GM18519 (cell line): ENCODE data around the gene CLEC16A.

Experiments used
- ATAC-seq: cut with Tn5 transposase; IDR thresholded peaks from one replicate; pipeline ENCODE4 v1.9.1; 2021; ENCODE audit warnings: mild to moderate bottlenecking, moderate library complexity; ENCODE audit not compliant: unreplicated experiment, low FRiP score

The CLEC16A gene

DNA sequence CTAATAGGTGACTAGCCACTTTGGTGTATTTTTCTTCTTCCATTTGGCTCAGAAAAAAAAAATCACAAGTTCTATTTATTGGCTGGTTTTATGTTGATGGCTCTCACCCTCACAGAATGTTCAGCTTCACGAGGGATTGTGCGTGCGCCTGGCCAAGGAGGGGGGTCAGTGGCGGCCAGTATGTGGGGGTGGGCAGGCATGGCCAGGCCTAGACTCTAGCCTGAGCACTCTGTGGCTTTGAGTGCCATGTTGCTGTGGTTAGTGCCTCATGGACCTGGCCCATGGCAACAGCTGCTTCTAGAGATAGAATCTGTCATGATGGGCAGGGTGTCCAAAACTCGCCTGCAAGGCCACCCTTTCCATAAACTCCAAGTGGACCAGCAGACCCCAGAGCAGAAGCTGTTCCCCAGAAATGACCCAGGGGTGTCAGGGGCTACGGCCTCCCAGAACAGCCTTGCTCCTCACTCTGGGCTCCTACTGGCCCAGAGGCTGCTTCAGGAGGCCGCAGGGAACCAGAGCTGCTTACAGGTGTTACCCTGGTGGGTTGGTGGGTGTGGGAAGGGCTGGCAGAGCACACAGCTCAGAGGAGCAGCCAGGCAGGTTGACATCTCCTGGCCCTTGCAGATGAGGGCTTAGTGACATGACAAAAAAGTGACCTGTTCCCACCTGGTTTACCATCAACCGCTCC lies 186.8 kb downstream of the CLEC16A start:
- ATAC-seq, result no peak

- ATAC-seq, result no peak
Observed at GRCh38 chr16:11131706-11132105, 187.3 kb downstream of the CLEC16A start.

- ATAC-seq, result no peak
Observed at GRCh38 chr16:11133344-11133943, 189.1 kb downstream of the CLEC16A start.

DNA sequence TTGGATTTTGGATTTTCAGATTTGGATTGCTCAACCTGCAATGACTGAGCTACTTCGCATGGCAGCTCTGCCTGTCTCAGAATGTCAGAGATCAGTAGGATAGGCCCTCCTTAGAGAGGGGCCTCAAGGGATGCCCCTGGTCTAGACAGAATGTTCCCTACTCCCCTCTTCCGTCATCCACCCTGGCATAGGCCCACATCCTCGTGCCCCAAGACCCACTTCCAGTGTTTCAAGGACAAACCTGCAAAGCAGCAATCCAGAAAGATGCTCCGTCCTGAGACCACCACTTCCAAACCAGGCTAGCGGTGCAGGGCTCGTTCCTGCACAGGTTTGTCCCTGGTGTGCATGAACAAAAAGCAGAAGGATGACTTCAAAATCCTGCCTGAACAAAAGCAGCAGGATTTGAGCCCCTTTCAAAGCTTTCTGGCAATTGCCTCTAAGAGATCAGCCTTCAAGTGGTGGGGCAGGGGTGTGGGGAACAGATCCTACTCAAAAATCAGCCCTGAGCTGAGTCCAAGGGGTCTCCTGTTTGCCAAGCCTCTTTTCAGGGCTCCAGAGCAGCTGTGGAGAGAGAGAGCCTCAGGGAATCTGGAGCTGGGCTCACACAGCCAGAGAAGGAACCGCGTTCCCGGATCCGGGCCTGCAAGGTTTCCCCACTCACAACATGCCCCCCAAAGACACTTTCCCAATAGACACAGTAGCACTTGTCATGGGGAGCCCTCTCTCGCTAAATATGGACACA lies 190.5 kb downstream of the CLEC16A start:
- no peak for ATAC-seq

GRCh38 chr16:11135464-11135973 lies 191.2 kb downstream of the CLEC16A start:
- ATAC-seq, result no peak

DNA sequence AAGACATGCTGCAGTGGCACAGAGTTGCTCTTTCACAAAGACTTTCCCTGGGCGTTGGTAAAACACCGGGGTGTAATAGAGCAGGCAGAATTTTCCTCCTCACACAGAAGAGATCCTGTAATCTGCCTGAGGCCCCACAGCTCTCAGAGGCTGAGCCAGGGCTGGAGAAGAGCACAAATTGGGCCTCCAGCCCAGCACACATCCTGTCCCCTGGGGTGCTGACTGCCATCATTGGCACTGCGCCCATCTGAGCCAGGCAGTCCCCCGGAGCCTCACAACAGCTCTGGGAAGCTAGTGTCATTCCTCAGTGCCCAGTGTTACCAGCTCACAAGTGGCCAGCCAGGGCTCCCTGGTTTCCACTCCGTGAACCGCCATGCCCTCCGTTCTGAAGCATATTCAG lies 192.2 kb downstream of the CLEC16A start:
- no peak for ATAC-seq

GRCh38 chr16:11138022-11138768 lies 193.8 kb downstream of the CLEC16A start:
- no peak for ATAC-seq

- no peak for ATAC-seq
Observed at GRCh38 chr16:11138769-11139325, 194.5 kb downstream of the CLEC16A start.

DNA sequence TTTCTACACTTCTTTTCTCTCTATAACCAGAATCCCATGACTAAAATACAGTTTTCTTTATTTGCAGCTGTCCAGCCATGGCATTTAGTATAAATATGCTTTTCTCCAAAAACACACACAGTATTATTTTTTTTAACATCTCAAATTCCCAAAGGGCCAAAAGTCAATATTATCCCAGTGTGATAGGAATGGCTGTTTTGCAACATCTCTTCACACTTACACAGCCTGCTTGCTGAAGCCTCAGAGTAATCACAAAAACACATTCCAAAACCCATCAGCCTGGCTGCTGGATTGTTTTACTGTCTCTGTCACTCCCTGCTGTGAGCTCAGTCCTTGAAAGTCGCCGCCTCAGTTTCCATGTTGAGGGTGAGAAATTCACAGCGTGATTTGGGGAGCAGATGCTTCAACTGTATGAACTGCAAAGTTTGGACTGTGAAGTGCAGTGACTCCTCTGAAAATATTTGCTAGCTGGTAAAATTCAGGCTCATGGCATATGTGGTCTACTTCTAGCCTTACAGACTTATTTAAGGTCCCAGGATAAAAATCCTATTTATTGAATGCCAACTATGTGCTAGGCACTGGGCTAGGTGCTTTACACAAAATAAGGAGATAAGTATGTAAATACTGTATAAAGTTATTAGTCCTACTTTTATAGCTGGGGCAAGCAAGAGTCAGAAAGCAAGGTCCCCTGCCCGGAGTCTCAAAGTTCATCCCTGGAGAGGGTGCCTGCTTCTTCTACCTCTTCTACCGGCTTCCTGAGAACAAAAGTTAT lies 195.1 kb downstream of the CLEC16A start:
- no peak for ATAC-seq

DNA sequence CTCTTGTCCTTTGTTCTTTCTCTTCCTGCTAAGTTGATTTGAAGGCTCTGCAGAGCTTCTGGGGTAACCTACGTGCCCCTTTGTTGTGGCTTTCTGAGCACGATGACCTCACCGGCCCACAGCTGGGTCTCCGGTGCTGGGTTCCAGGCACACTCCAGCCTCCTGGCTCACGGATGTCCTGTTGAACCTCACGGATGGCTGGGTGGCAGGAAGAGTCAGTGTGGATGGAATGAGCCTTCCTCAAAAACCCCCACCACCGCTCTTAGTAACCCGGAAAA lies 195.7 kb downstream of the CLEC16A start:
- ATAC-seq, result no peak

DNA sequence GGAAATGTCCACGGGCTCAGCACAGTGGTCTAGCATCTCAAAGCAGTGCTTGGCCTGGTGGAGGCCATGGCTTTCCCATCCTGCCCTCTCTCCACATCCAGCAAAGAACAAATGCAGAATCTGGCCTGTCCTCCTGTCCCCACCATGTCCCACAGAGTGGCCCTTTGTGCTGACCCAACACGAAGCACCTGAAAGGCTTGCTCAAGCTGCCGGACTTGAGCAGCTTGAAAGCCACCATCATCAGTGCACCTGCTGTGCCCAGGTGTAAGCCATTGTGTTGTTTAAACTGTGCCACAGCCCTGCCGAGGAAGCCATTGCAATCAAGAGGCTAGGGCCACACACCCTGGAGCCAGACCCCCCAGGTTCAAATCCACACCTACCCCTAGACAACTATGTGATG lies 196.1 kb downstream of the CLEC16A start:
- no peak for ATAC-seq

- ATAC-seq, result no peak
Observed at GRCh38 chr16:11140867-11141266, 196.5 kb downstream of the CLEC16A start.

DNA sequence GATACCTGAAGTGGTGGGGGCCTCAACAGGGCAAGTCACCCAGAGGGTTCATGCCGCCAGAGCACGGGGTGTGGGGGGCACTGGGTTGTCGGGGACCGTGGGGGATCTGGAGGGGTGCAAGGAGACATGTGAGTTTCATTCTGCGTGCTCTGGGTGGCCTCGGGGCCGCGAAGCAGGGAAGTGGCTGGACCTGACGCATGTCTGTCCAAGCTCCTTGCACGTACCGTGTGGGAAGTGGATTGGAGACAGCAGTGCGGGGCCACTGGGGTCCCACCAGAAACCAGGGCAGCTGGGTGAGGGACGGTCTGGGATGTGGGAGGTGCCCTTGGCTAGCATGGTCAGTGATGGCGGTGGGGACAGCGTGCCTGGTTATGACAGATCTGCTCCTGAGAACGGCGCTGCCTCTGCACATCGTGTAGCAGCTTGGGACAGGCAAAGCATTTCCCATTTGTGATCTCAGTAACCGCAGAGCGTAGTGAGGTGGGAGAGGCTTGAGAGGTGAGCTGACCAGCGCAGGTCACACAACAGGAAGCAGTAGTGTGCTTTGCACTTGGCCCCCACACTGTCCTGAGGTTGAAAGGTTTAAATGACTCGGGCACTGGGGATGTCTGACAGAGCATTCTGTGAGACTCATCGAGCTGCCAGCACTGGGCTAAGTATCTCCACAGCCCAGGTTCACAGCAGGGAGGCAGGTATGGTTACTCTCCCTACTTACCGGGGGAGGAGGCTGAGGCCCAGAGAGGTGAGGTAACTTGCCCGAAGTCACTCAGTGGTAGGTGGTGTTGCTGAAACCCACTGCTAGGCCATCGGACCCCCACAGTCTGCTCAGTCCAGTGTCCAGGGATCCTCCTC lies 197.3 kb downstream of the CLEC16A start:
- no peak for ATAC-seq

DNA sequence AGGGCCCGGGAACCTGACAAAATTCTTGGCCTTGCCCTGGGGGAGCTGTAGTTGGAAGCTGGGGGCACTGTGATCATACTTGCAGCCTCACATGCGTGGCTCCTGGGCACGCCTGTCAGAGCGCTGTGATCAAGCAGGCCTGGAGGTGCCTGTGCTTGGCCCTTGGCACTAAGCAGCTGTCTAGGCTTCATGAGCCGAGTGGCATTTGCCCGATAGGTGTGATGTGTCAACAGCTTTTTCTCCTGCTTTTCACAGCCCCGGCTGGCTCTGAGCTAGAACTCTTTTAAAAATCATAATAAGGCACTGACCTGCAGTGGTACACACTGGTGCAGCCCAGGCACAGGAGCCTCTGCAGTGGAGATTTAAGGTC lies 197.9 kb downstream of the CLEC16A start:
- ATAC-seq, result no peak

DNA sequence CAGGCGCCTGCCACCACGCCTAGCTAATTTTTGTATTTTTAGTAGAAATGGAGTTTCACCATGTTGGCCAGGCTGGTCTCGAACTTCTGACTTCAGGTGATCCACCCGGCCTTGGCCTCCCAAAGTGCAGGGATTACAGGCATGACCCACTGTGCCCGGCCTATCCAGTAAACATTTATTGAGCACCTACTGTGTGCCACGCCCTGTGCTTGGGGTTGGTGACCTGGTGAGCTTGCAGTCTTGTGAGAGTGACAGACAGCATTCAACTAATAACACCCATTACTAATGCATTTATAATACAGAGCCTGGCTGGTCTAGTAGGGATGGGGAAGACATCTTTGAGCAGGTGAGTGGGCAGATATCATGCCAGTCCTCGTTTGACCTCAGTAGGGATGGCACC lies 198.6 kb downstream of the CLEC16A start:
- no peak for ATAC-seq

DNA sequence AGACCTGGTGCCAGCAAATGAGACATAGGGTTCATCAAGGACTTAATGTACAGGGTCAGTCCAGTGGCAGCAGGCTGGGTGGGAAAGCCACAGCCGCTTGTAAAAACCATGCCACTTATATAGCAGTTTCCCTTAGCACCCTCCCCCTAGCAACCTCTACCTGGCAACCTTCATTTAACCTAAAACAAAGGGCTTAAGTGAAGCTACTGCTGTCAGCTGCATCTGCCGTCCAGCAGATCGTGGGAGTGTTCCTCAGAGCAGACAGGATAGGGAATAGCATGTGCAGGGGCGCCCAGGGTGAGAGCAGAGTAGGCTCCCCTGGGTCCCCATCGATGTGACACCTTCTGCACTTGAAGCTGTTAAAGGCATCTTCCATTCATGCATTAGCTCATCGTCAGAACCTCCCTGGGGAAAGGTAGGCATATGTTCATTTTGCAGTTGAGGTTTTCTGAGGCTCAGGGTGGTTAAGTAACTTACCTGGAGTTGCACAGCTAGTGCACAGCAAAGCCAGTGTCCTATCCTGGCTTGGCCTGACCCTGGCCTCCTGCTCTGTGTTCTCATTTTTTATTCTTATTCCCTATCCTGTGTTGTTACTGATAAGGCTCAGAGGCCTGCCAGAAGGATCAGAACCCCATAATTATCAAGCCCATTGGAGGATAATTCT lies 199.1 kb downstream of the CLEC16A start:
- no peak for ATAC-seq

DNA sequence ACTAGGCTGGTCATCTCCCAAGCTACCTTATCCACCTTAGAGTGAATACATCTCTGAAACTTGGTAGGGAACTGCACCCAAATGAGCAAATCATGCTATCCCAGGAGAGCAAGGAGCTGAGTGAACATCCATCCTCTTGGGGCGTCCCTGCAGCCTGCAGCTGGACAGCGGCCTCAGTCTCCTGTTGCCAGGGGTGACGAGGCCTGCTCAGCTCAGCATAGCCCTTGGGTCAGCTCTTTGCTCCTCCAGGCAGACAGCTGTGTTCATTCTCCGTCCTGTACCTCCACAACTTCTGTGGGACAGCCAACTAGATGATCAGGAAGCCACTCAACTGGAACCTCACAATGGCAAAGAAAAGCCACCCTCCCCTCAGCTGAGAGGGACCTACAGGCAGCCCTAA lies 199.8 kb downstream of the CLEC16A start:
- no peak for ATAC-seq

- no peak for ATAC-seq
Observed at GRCh38 chr16:11145173-11145818, 200.9 kb downstream of the CLEC16A start.
